Measurements from ENCODE around the gene RPS18. TPM values are rescaled to one million over a fixed set of nuclear protein-coding genes. Genes with fewer than 3 reads are reported as not detected.

RPS18 gene
- total RNA-seq, 1 experiment from 2014 or later = 4,062 TPM

DNA sequence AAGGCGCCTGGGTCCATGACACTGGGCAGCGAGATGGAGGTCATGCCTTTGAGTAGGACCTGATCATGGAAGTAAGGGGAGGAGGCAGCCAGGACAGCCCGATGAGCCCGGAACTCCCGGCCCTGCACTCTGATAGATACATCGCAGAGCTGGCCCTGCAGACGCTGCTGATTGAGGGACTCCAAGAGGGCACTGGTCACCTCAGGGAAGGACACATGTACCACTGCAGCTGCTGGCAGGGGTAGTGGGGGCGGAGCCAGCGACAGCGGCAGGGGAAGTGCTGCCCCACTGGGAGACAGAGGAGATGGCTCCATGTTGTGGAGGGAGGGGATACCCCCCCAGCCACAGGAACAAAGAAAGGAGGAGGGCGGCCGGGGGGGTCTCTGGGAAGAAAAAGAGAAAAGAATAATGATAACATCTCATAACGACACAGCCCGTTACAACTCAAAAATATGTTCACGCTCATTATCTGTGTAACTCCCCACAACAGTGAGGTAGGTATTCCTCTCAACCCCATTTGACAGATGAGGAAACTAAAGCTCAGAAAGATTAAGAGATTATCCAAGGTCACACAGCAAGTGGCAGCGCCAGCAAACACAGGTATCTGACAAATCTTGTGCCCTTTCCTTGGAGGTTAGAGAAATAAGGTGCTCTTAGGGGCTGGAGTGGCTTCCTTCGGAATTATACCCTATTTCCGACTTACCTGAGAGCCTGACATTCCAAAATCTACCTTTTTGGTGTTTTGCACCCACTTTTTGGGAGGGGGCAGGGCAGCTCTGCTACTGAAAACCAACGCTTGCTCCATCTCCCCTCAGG, 44.9 kb downstream of the RPS18 start:
- H3K79me2 ChIP-seq (ENCODE audit: insufficient read depth, low read length) = peaks cover 49% of the 10 kb centered on the region
- peak overlapping the region; percentile 15 for H3K27ac ChIP-seq (ENCODE audit: low read depth, low read length)
- peaks cover 44 to 73% of the 10 kb centered on the region in 2 experiments for H3K4me1 ChIP-seq (ENCODE audit: control insufficient read depth in 1 of 2, insufficient read depth in 2 of 2, low read length in 2 of 2)
- H3K36me3 ChIP-seq (ENCODE audit: control insufficient read depth in 1 of 2, insufficient read depth in 2 of 2, low read length in 2 of 2) = peaks cover 22 to 33% of the 10 kb centered on the region in 2 experiments; a peak in 3 of 4 replicates
- no peak for TF ChIP-seq SIN3A (IDR thresholded peaks at IDR 0.05; ENCODE audit: low read depth)
- no peak for TF ChIP-seq JUND (IDR thresholded peaks at IDR 0.05)
- no peak for TF ChIP-seq ELF1 (IDR thresholded peaks at IDR 0.05; ENCODE audit: borderline replicate concordance, low read depth)
- no peak for TF ChIP-seq CEBPB (IDR thresholded peaks at IDR 0.05; ENCODE audit: low read depth)
- no peak for TF ChIP-seq EZH2phosphoT487 (IDR thresholded peaks at IDR 0.05; ENCODE audit: borderline replicate concordance)
- TF ChIP-seq ZFX (IDR thresholded peaks at IDR 0.05) = no peak
- no peak for TF ChIP-seq CBX3 (IDR thresholded peaks at IDR 0.05; ENCODE audit: low read depth)
- TF ChIP-seq EGR1 (IDR thresholded peaks at IDR 0.05; ENCODE audit: low read depth) = no peak
- TF ChIP-seq, protein P1, sequence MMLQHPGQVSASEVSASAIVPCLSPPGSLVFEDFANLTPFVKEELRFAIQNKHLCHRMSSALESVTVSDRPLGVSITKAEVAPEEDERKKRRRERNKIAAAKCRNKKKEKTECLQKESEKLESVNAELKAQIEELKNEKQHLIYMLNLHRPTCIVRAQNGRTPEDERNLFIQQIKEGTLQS (IDR thresholded peaks at IDR 0.05) = no peak
- CTCF ChIA-PET = interaction anchor here (1.1 to 1.8 kb wide), 4 partner anchors 16 to 191 kb away, joined by 3 to 10 read pairs (median 7); partner anchors contain the start of gene RGL2
- H2AFZ ChIP-seq (ENCODE audit: low read depth, low read length, poor library complexity, severe bottlenecking) = no peak overlapping the region
- no peaks in the 10 kb centered on the region for H3K9me3 ChIP-seq (ENCODE audit: control insufficient read depth in 1 of 2, insufficient read depth in 1 of 2, low read depth in 1 of 2, low read length in 2 of 2)
- H4K20me1 ChIP-seq (ENCODE audit: insufficient read depth) = no peaks in the 10 kb centered on the region
- POLR2A ChIA-PET = interaction anchor here (0.6 to 2.3 kb wide), 10 partner anchors 8 to 345 kb away, joined by 3 to 13 read pairs (median 6); partner anchors contain the start of genes B3GALT4, PHF1, RGL2 and RPS18
- ATAC-seq (no peak), DNase-seq (ENCODE audit: low read depth, low spot score) (no peak)
- H3K4me2 ChIP-seq (ENCODE audit: low read length) = peak overlapping the region; percentile 53
- H3K27me3 ChIP-seq (ENCODE audit: insufficient read depth, low read length) = no peaks in the 10 kb centered on the region
- RAD21 ChIA-PET (ENCODE audit: low non-redundant PET in 1 of 2, low total read pairs in 2 of 2, uncharacterized antibody in 2 of 2, unreplicated experiment in 2 of 2) = no interaction called here
- peak overlapping the region; percentile 43 to 55 for H3K4me3 ChIP-seq (replicated peaks in 1 of 2; ENCODE audit: low read depth in 1 of 2, low read length in 2 of 2)
- no TSS peak for BruUV-seq (replicated peaks)
- intact Hi-C loops (cut with micrococcal nuclease) = no loop called here
- H3K9ac ChIP-seq (ENCODE audit: low read length) = no peak overlapping the region
- no peaks in the 10 kb centered on the region for H3K9me2 ChIP-seq (ENCODE audit: insufficient read depth)

DNA sequence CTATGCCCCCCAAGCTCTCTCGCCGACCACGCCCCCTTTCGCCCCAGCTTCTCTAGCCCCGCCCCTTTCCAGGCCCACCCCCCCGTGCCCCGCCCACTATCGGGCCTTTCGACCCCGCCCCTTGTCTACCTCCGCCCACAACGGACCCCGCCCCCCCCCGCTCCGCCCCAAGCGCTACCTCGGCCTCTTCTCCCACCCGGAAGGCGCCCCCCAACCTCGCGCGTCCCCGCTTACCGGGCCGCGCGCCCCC, 45.5 kb downstream of the RPS18 start:
- H3K4me2 ChIP-seq (ENCODE audit: low read length) = peak overlapping the region; percentile 87

More for the DNA sequence above, 45.5 kb downstream of the RPS18 start:
- ChIA-PET POLR2A (interaction anchor here (0.6 to 2.3 kb wide), 13 partner anchors 9 to 1122 kb away, joined by 3 to 13 read pairs (median 5); partner anchors contain the start of genes B3GALT4, PFDN6, PHF1 and RGL2), RAD21 (ENCODE audit: low non-redundant PET in 1 of 2, low total read pairs in 2 of 2, uncharacterized antibody in 2 of 2, unreplicated experiment in 2 of 2) (no interaction called here), CTCF (interaction anchor here (1.0 to 1.8 kb wide), 6 partner anchors 16 to 192 kb away, joined by 3 to 10 read pairs (median 4); partner anchors contain the start of genes B3GALT4 and RGL2)
- BruUV-seq (replicated peaks) = no TSS peak
- TF ChIP-seq RAD21 (IDR thresholded peaks at IDR 0.05; ENCODE audit: low read depth) (no peak), TCF7L2 (IDR thresholded peaks at IDR 0.05; ENCODE audit: borderline replicate concordance, extremely low read depth, insufficient read depth, insufficient read length) (no peak), CEBPB (IDR thresholded peaks at IDR 0.05; ENCODE audit: low read depth) (no peak), ZFX (IDR thresholded peaks at IDR 0.05) (no peak), SP1 (IDR thresholded peaks at IDR 0.05; ENCODE audit: low read depth) (no peak), YY1 (IDR thresholded peaks at IDR 0.05; ENCODE audit: extremely low read depth, insufficient replicate concordance, low read depth, low read length) (no peak), EZH2phosphoT487 (IDR thresholded peaks at IDR 0.05; ENCODE audit: borderline replicate concordance) (no peak), EGR1 (IDR thresholded peaks at IDR 0.05; ENCODE audit: low read depth) (no peak)
- TF ChIP-seq, protein P2, sequence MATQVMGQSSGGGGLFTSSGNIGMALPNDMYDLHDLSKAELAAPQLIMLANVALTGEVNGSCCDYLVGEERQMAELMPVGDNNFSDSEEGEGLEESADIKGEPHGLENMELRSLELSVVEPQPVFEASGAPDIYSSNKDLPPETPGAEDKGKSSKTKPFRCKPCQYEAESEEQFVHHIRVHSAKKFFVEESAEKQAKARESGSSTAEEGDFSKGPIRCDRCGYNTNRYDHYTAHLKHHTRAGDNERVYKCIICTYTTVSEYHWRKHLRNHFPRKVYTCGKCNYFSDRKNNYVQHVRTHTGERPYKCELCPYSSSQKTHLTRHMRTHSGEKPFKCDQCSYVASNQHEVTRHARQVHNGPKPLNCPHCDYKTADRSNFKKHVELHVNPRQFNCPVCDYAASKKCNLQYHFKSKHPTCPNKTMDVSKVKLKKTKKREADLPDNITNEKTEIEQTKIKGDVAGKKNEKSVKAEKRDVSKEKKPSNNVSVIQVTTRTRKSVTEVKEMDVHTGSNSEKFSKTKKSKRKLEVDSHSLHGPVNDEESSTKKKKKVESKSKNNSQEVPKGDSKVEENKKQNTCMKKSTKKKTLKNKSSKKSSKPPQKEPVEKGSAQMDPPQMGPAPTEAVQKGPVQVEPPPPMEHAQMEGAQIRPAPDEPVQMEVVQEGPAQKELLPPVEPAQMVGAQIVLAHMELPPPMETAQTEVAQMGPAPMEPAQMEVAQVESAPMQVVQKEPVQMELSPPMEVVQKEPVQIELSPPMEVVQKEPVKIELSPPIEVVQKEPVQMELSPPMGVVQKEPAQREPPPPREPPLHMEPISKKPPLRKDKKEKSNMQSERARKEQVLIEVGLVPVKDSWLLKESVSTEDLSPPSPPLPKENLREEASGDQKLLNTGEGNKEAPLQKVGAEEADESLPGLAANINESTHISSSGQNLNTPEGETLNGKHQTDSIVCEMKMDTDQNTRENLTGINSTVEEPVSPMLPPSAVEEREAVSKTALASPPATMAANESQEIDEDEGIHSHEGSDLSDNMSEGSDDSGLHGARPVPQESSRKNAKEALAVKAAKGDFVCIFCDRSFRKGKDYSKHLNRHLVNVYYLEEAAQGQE (IDR thresholded peaks at IDR 0.05; ENCODE audit: low read depth) = no peak
- TF ChIP-seq, protein P1 (IDR thresholded peaks at IDR 0.05) = no peak
- intact Hi-C loops (cut with micrococcal nuclease) = no loop called here
- DNase-seq (ENCODE audit: low read depth, low spot score) = no peak
- H3K4me3 ChIP-seq (replicated peaks in 1 of 2; ENCODE audit: low read depth in 1 of 2, low read length in 2 of 2) = peak overlapping the region; percentile 55 to 63
- peaks cover 22 to 29% of the 10 kb centered on the region in 2 experiments; a peak in 3 of 4 replicates for H3K36me3 ChIP-seq (ENCODE audit: control insufficient read depth in 1 of 2, insufficient read depth in 2 of 2, low read length in 2 of 2)
- H3K9ac ChIP-seq (ENCODE audit: low read length) = peak overlapping the region; percentile 61; the same call in 1 of the 2 replicates
- H3K27ac ChIP-seq (ENCODE audit: low read depth, low read length) = no peak overlapping the region
- H3K9me2 ChIP-seq (ENCODE audit: insufficient read depth) = no peaks in the 10 kb centered on the region
- H3K27me3 ChIP-seq (ENCODE audit: insufficient read depth, low read length) = no peaks in the 10 kb centered on the region
- ATAC-seq = no peak
- H3K4me1 ChIP-seq (ENCODE audit: control insufficient read depth in 1 of 2, insufficient read depth in 2 of 2, low read length in 2 of 2) = peaks cover 39 to 71% of the 10 kb centered on the region in 2 experiments
- H3K9me3 ChIP-seq (ENCODE audit: control insufficient read depth in 1 of 2, insufficient read depth in 1 of 2, low read depth in 1 of 2, low read length in 2 of 2) = no peaks in the 10 kb centered on the region
- no peaks in the 10 kb centered on the region for H4K20me1 ChIP-seq (ENCODE audit: insufficient read depth)
- H2AFZ ChIP-seq (ENCODE audit: low read depth, low read length, poor library complexity, severe bottlenecking) = no peak overlapping the region
- H3K79me2 ChIP-seq (ENCODE audit: insufficient read depth, low read length) = peaks cover 49% of the 10 kb centered on the region
